K562 (cell line): ENCODE measurements around the gene NDUFAF4. TPM values are rescaled to one million over a fixed set of nuclear protein-coding genes. Genes with fewer than 3 reads are reported as not detected.

ENCODE experiments used
- ATAC-seq: fragments of 200-7000 bp; cut with Tn5 transposase; 3 replicates; pipeline ENCODE4 v1.9.1; 2020; ENCODE audit warnings: moderate library complexity
- BruUV-seq: library from RNA; stranded (reverse); fragments of 400-500 nt; replicated peaks from 2 replicates; lab custom pipeline; 2021; lab: Mats Ljungman, UMichigan
- CTCF ChIA-PET: fragments of 300-600 bp; formaldehyde crosslinking; extraction: SDS; loops from one replicate; lab custom pipeline; 2021; ENCODE audit warnings: low intra/inter-chr PET ratio; lab: Yijun Ruan, JAX
- POLR2A ChIA-PET: fragments of 300-600, 350-650 bp; sonication (Branson Sonifier 250); formaldehyde crosslinking; extraction: SDS; loops from one replicate; lab custom pipeline; 2021; ENCODE audit warnings: antibody characterized with exemption, inconsistent platforms; lab: Yijun Ruan, JAX
- DNase-seq, 4 experiments: peaks; one replicate each; pipeline versions ENCODE4 v3.0.0 to v3.0.0-alpha.2; 2011 to 2018; ENCODE audit warnings: low spot score in 3 of 4, mixed read lengths in 3 of 4; ENCODE audit errors: extremely low read depth in 1 of 4
- FAIRE-seq: peaks from 2 replicates; lab custom pipeline; 2011; peaks lifted over from hg19 to GRCh38; lab: Jason Lieb, UNC
- H2AFZ ChIP-seq: 2 replicates; pipeline ENCODE4 v1.6.0; 2011; ENCODE audit warnings: low read depth, low read length, control low read depth, inconsistent platforms
- H3K27ac ChIP-seq: fragments of 200-600 bp; 3 replicates; pipeline ENCODE4 v1.8.0; 2011; ENCODE audit warnings: low read depth, mild to moderate bottlenecking, control low read depth, inconsistent platforms, low read length, moderate library complexity, mixed read lengths; ENCODE audit errors: extremely low read depth
- H3K27me3 ChIP-seq, 2 experiments: fragments of 300-600 bp in 1 of 2; 2 replicates in 1 of 2; 3 replicates in 1 of 2; pipeline versions ENCODE4 v1.6.0 to v1.8.0; 2011; ENCODE audit warnings: inconsistent platforms in 2 of 2, low read length in 2 of 2, mild to moderate bottlenecking in 1 of 2, mixed read lengths in 1 of 2, moderate library complexity in 1 of 2; ENCODE audit not compliant: control insufficient read depth in 2 of 2, insufficient read depth in 2 of 2
- H3K36me3 ChIP-seq: fragments of 300-600 bp; 3 replicates; pipeline ENCODE4 v1.8.0; 2011; ENCODE audit warnings: mild to moderate bottlenecking, low read length, inconsistent platforms; ENCODE audit not compliant: control insufficient read depth, insufficient read depth
- H3K4me1 ChIP-seq, 2 experiments: fragments of 200-600 bp in 1 of 2; replicated peaks in 1 of 2; 2 replicates in 1 of 2; 3 replicates in 1 of 2; pipeline versions ENCODE4 v1.5.1 to v1.8.0; 2011; ENCODE audit warnings: inconsistent platforms in 2 of 2, low read length in 2 of 2, mild to moderate bottlenecking in 1 of 2, mixed read lengths in 1 of 2, moderate library complexity in 1 of 2; ENCODE audit not compliant: control insufficient read depth in 2 of 2, insufficient read depth in 2 of 2
- H3K4me2 ChIP-seq: 2 replicates; pipeline ENCODE4 v1.6.1; 2011; ENCODE audit warnings: low read length, control low read depth, inconsistent platforms, mixed read lengths; ENCODE audit not compliant: insufficient read depth
- H3K4me3 ChIP-seq: fragments of 200-600 bp; sonication (generic), shearing (Covaris generic); 2 replicates; pipeline ENCODE4 v1.5.1; 2016; ENCODE audit warnings: control low read depth, inconsistent platforms
- H3K79me2 ChIP-seq: fragments of 200-600 bp; 3 replicates; pipeline ENCODE4 v1.8.0; 2011; ENCODE audit warnings: low read length, inconsistent platforms; ENCODE audit not compliant: control insufficient read depth, insufficient read depth
- H3K9ac ChIP-seq, 2 experiments: 2 replicates each; pipeline versions ENCODE4 v1.6.0 to v1.6.1; 2011; ENCODE audit warnings: low read depth in 2 of 2, low read length in 2 of 2, control low read depth in 1 of 2, inconsistent platforms in 1 of 2, mild to moderate bottlenecking in 1 of 2, mixed read lengths in 1 of 2; ENCODE audit not compliant: insufficient read depth in 1 of 2
- H3K9me1 ChIP-seq: one replicate; pipeline ENCODE4 v1.6.0; 2011; ENCODE audit warnings: inconsistent platforms, mild to moderate bottlenecking, low read length, moderate library complexity; ENCODE audit not compliant: control insufficient read depth, insufficient read depth
- H3K9me3 ChIP-seq: replicated peaks from 2 replicates; pipeline ENCODE4 v1.5.1; 2011; ENCODE audit warnings: low read depth, low read length, inconsistent platforms; ENCODE audit not compliant: control insufficient read depth, insufficient read depth
- H4K20me1 ChIP-seq: replicated peaks from 2 replicates; pipeline ENCODE4 v1.6.1; 2011; ENCODE audit warnings: low read length, inconsistent platforms, mixed read lengths; ENCODE audit not compliant: control insufficient read depth, insufficient read depth
- MAZ ChIP-seq, 2 experiments: fragments of 450-650 bp in 1 of 2; sonication (generic) in 1 of 2; formaldehyde crosslinking; IDR thresholded peaks in 1 of 2; conservative IDR thresholded peaks in 1 of 2; 2 replicates each; pipeline versions ENCODE4 v1.4.0 to v1.5.0; 2020; ENCODE audit warnings: mild to moderate bottlenecking in 1 of 2, missing genetic modification reagents in 1 of 2
- MTF1 ChIP-seq: fragments of 250-450 bp; sonication (Bioruptor Pico); IDR thresholded peaks from 2 replicates; pipeline ENCODE4 v1.9.0; 2021; ENCODE audit warnings: moderate library complexity, mild to moderate bottlenecking, inconsistent platforms, borderline replicate concordance
- NFIX ChIP-seq: fragments of 250-450 bp; sonication (Bioruptor Pico); IDR thresholded peaks from 2 replicates; pipeline ENCODE4 v1.4.0; 2020; ENCODE audit warnings: low read depth, mild to moderate bottlenecking, moderate library complexity
- SMAD3 ChIP-seq: fragments of 450-650 bp; formaldehyde crosslinking; conservative IDR thresholded peaks from 2 replicates; pipeline ENCODE4 v1.4.0; 2020; ENCODE audit warnings: mild to moderate bottlenecking
- SMARCC2 ChIP-seq: fragments of 450-650 bp; IDR thresholded peaks from 2 replicates; pipeline ENCODE4 v1.6.1; 2017; ENCODE audit warnings: antibody characterized with exemption, moderate library complexity, mild to moderate bottlenecking, low read depth
- XRCC3 ChIP-seq: fragments of 450-650 bp; IDR thresholded peaks from 2 replicates; pipeline ENCODE4 v1.6.1; 2017; ENCODE audit warnings: mild to moderate bottlenecking, moderate library complexity
- ZNF41 ChIP-seq: fragments of 250-450 bp; sonication (Bioruptor Pico); conservative IDR thresholded peaks from 2 replicates; pipeline ENCODE4 v1.4.0; 2020; ENCODE audit warnings: mild to moderate bottlenecking
- WGBS: fragments of 100-300 bp; shearing (Covaris generic); methylation state at CpG from one replicate; pipeline ENCODE4 v1.1.6; 2016; ENCODE audit warnings: low coverage, mixed read lengths; ENCODE audit not compliant: insufficient coverage; ENCODE audit errors: missing lambda C conversion rate; 5-methylcytosine and 5-hydroxymethylcytosine counted together
- in situ Hi-C: fragments of 300-500 bp; cut with MboI; formaldehyde crosslinking; loops from 4 replicates; pipeline ENCODE4 v1.15.0; 2018; ENCODE audit warnings: inconsistent platforms, mixed read lengths
- intact Hi-C: fragments of 100-400 bp; cut with micrococcal nuclease; formaldehyde crosslinking; loops from 2 replicates; pipeline ENCODE4 v1.14.2; 2022
- polyA plus RNA-seq, 8 experiments: library from polyadenylated mRNA; depleted of rRNA in 4 of 8; stranded (reverse) in 5 of 8; unstranded in 3 of 8; fragments of >200 nt; fragmentation: Nextera tagmentation in 2 of 8; fragmentation: Illumina TruSeq in 1 of 8; extraction: Ambion mirVana in 2 of 8; extraction: Trizol in 1 of 8; gene quantifications; 2 replicates each; pipeline versions ENCODE4 v1.2.1 to v1.2.3, GENCODE V29; 2011 to 2014; ENCODE audit warnings: inconsistent platforms in 1 of 8, missing spikeins in 1 of 8
- total RNA-seq, 7 experiments: library from RNA; depleted of rRNA in 6 of 7; stranded (reverse); fragments of >200 nt in 6 of 7; fragmentation: Illumina TruSeq in 2 of 7; extraction: Trizol in 2 of 7; gene quantifications; 2 replicates each; pipeline versions ENCODE4 v1.2.1 to v1.2.3, GENCODE V29; 2011 to 2021; ENCODE audit warnings: low replicate concordance in 1 of 7

The NDUFAF4 gene
- total and polyA plus RNA-seq, 9 of the 15 experiments (the other 6 are each of a cell fraction or from before 2014, with no cell fraction given) = 45.0 to 418 (median 136) TPM

- TF ChIP-seq MTF1 = no peak
- TF ChIP-seq XRCC3 = no peak
- no peak for TF ChIP-seq NFIX (CRISPR knock-in tag)
- TF ChIP-seq SMARCC2 = no peak
- TF ChIP-seq SMAD3 (CRISPR knock-in tag) = no peak
These were observed 28.7 kb upstream of the NDUFAF4 start (continued) for GRCh38 chr6:96926425-96926824.

DNA sequence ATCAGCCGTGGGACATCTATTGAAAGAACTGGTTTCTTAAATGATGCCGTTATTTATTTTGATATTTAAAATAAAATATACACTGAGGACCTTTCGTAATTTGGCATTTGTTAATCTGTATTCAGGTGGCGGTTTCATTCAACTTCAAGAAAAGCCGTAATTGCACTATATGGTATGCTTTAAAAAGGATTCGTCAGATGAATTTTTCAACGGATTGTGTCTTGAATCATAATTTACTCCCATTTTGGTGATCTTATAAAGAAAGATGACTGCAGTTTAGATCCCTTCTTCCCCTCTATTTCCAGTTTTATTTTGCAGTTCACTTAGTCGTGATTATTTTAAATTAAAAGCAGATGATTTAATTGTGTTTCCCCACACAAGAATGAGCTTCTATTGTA, 27.6 kb upstream of the NDUFAF4 start:
- BruUV-seq = no TSS peak
- TF ChIP-seq ZNF41 (CRISPR knock-in tag) = no peak
- TF ChIP-seq MAZ (CRISPR knock-in tag; conservative IDR thresholded peaks at IDR 0.05 in 1 of 2, IDR thresholded peaks at IDR 0.05 in 1 of 2) = 0 out of 4 replicates have a peak, but pooled peaks of 1 of the 2 experiments have one; percentile 6
- POLR2A ChIA-PET = interaction anchor here (0.6 kb wide), 1 partner anchor 59 kb away, joined by 5 read pairs; no protein-coding TSS in a partner anchor
- H3K9me1 ChIP-seq = no peaks in the 10 kb centered on the region
- ATAC-seq (no peak), DNase-seq (no peak), FAIRE-seq (no peak)
- H3K27ac ChIP-seq = no peak overlapping the region
- H3K9ac ChIP-seq = peak overlapping the region; percentile 58 to 97; a peak in 3 of 4 replicates
- intact Hi-C loops (loop anchor here (10.0 kb wide), 2 partner anchors 400 to 1410 kb away; partner anchors contain the start of gene UFL1), in situ Hi-C loops (no loop called here)
- CTCF ChIA-PET = no interaction called here
- WGBS = 58% methylated on average over 8 of the region's 8 CpGs
- peak overlapping the region; percentile 89 for H2AFZ ChIP-seq
- no peaks in the 10 kb centered on the region for H3K27me3 ChIP-seq
- H3K4me1 ChIP-seq = peaks cover 11 to 35% of the 10 kb centered on the region in 2 experiments
- H3K79me2 ChIP-seq = no peaks in the 10 kb centered on the region
- peak overlapping the region; percentile 48; the same call in 1 of the 2 replicates for H3K4me3 ChIP-seq
- peak overlapping the region; percentile 83 for H3K4me2 ChIP-seq
- no peaks in the 10 kb centered on the region for H4K20me1 ChIP-seq
- no peaks in the 10 kb centered on the region for H3K9me3 ChIP-seq
- H3K36me3 ChIP-seq = no peaks in the 10 kb centered on the region
